Sciatic nerve (tissue), 2 donors: ENCODE results near the gene CRTAC1. TPM values are rescaled to one million over a fixed set of nuclear protein-coding genes. Genes with fewer than 3 reads are reported as not detected.

ENCODE experiments used
- ATAC-seq: fragments of 200-7000 bp; cut with Tn5 transposase; one replicate; pipeline ENCODE4 v1.9.1; 2020; ENCODE audit warnings: mild to moderate bottlenecking, moderate library complexity
- DNase-seq: peaks from one replicate; pipeline ENCODE4 v3.0.0-alpha.2; 2020; ENCODE audit warnings: low spot score
- intact Hi-C: fragments of 100-400 bp; cut with DNase I; formaldehyde crosslinking; loops from one replicate; pipeline ENCODE4 v1.14.2; 2022
- total RNA-seq: library from RNA; stranded (reverse); fragmentation: NEBNext Ultra II Directional; extraction: Animal tissue kit (Norgen Biotek cat#: 25700); gene quantifications from one replicate; pipeline ENCODE4 v1.2.1, GENCODE V29; 2021
- donor health status: DM: no; HTN: no; CAD: no.
- donor health status: DM: no; HTN: no; CAD: no.

Gene CRTAC1
- total RNA-seq, 1 donor from 2014 or later, result 23.0 TPM

- no peak for ATAC-seq
- intact Hi-C loops, result no loop called here
- DNase-seq, result no peak
Measured at GRCh38 chr10:97981816-97982215, 48.6 kb downstream of the CRTAC1 start.

- ATAC-seq (no peak), DNase-seq (no peak)
- intact Hi-C loops, result no loop called here
Measured at GRCh38 chr10:97977673-97978072, 52.7 kb downstream of the CRTAC1 start.

DNA sequence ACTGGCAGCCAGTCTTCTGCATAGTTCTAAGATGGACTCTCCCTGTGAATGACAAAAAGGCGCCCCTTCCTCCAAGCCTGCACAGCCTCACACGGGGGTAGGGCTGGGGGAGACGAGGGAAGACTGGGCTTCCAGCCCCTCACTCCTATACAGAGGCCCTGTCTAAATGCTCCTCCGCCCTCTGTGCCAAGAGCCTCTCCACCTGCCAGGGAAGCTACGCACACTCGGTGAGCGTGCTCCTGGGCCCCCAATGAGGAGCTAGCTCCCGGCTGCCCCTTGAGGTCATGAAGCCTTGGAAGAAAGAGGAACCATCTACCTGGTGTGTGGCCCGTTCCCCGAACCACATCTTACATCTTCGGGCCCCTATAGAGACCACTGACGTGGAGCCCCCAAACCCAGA is 54.8 kb downstream of the CRTAC1 start:
- DNase-seq (no peak), ATAC-seq (no peak)
- intact Hi-C loops, result no loop called here

DNA sequence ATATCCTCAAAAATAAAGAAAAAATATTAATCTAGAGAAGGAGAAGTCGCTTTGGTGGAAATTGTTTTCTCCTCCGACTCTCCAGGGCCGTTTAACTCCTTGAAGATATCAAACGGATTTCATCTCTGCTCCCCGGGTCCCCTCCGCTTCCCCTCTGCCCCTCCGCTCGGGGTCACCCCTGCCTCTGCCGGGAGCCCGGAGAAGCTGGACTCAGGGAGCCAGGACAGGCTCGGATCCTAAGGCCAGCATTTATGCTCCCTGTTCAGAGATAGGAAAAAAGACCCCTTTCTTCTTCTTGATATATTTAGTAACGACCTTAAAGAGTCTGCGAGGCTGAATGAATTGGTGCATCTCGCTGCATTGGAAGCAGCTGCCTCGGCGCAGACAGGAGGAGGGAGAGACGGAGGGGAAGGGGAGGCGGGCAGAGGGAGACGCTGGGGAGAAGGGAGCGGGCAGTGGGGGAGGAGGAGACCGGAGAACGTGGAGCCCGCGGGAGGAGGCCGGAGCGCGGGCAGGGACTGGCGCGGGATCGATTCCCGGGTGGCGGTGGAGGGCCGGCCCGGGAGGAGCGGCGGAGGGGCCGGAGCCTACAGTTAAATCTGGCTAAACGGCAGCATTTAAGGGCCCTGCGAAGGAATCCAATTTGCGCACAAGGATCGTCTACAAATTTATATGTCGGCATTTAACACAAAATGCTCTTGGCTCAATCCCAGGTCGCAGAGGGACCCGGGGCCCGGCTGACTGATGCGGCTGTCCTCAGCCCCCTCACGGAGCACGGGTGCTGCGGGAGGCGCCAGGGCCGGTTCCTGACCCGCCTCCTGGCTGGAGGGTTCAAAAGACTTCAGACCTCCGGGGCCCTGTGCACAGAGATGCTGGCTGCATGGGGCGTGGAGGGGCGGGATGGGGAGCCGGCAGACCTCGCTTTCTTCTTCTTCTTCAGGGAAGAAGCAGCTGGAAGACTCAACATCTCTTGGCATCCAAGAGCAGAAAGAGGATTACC is 55.6 kb downstream of the CRTAC1 start:
- intact Hi-C loops, result no loop called here
- ATAC-seq (no peak), DNase-seq (no peak)

DNA sequence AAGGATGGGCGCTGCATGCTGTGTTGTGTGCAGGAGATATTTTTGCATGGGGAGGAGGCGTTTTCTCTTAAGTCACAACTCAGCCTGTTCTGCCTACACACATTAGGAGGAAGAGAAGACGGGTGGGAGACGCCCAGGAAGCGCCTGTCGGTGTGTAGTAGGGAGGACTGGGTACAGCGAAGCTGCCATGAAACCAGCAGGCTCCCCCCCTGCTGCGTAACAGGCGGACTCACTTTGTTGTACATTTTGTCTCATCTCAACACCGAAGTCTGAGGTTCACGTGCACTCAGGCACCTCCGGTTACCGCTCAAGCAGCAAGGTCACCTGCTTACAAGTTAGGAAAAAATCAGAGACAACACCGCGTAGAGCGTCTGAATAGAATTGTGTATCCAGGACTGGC is 56.3 kb downstream of the CRTAC1 start:
- ATAC-seq (no peak), DNase-seq (no peak)
- intact Hi-C loops, result no loop called here

DNA sequence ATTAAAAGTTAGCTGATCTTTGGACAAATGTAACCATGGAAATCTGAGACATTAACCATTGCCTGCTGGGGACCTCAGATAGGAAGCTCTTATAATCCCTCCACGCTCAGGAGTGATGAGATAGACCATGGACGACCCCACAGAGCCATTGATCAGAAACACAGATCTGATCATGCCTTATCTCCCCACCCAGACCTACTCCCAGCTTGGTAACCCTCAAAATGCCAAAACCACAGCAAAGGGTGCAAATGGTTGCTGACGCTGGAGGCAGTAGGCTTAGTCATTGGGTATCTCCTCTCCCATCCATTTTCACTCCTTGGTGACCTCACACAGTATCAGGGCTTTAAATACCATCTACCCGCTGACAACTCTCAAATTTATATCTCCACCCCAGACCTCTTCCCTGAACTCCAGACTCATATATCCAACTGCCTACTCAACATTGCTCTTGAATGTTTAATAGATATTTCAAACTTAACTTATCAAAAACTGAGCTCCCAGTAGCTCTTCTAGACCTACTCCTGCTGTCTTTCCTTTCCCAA is 60.8 kb downstream of the CRTAC1 start:
- ATAC-seq (no peak), DNase-seq (no peak)
- intact Hi-C loops, result no loop called here

DNA sequence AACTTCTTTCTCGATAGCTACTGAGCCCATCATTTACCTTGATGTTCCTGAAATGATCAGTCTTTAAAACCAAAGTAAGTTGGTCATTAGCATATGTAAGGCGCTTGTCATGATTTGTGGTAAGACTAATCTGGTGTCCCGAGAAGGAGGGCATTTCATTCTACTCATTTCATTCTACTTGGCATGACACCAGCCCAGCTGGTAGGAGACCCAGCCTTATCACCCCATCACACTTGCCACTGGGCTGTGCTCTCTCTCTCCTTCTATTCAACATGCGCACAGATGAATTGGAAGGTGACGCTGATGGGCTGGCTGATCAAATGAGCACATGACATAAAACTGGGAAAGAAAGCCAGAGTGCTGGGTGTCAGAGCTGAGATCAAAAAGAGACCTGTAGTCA is 65.7 kb downstream of the CRTAC1 start:
- intact Hi-C loops, result no loop called here
- DNase-seq (no peak), ATAC-seq (no peak)

DNA sequence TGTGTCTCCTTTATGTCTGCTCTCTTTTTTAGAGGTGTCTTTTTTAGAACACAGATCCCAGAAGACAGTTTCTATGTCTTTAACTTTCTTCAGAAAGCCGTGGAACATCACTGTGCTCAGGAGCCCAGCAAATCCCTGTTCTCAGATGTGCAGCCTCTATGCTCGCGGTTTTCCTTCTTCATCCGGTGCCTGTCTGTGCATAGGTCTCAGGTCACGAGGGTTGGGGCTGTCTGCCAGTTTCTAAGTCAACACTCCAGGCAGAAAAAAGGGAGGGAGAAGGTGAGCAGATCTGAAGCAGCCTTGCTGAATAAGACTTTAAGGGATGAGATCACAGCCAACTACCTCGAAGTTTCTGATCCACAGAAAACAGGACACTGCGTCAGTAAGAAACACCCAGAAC is 68.5 kb downstream of the CRTAC1 start:
- no peak for DNase-seq
- no peak for ATAC-seq
- intact Hi-C loops, result no loop called here

DNA sequence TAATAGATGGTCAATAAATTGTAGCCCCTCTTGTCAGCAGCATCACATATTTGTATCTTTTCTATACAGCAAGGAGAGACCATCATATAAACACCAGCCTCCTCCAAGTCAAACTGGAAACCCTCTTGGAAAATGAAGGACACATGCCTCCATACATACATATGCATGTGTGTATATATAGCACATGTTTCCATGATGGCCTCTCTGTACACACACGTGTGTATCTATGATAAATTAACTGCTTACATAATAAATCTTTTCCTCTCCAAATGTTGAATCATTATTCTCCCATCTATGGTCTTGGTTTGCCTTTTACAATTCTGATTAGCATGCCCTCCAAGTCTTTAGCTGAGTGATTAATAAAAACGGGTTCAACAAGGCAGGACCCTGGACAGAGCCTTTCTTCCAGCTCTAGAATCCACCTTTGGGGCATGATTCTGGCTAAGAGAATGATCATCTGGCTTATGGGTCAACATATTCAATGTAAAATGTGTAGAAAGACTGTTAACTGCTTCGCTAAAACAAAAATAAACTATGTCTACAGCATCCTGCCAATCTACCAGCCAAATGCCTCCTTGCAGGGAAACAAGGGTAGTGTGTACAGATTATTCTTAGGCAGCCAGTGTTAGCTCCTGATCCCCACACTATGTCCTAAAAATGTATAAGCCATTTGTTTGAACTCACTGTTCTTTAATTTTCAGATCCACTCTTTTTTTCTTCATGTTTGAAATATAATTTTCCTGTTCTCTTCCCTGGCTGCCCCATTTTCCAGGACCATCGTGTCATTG is 70.0 kb downstream of the CRTAC1 start:
- ATAC-seq, result no peak
- intact Hi-C loops, result no loop called here

GRCh38 chr10:97949462-97949861 is 81.0 kb downstream of the CRTAC1 start:
- intact Hi-C loops, result no loop called here
- DNase-seq (no peak), ATAC-seq (no peak)

More for the DNA sequence above, 70.0 kb downstream of the CRTAC1 start:
- DNase-seq, result no peak

GRCh38 chr10:97948822-97949221 is 81.6 kb downstream of the CRTAC1 start:
- ATAC-seq (no peak), DNase-seq (no peak)
- intact Hi-C loops, result no loop called here

GRCh38 chr10:97944772-97945171 is 85.6 kb downstream of the CRTAC1 start:
- no peak for DNase-seq
- intact Hi-C loops, result no loop called here

GRCh38 chr10:97943294-97943693 is 87.1 kb downstream of the CRTAC1 start:
- DNase-seq (no peak), ATAC-seq (no peak)
- intact Hi-C loops, result no loop called here

More at GRCh38 chr10:97944772-97945171, 85.6 kb downstream of the CRTAC1 start:
- ATAC-seq, result no peak

DNA sequence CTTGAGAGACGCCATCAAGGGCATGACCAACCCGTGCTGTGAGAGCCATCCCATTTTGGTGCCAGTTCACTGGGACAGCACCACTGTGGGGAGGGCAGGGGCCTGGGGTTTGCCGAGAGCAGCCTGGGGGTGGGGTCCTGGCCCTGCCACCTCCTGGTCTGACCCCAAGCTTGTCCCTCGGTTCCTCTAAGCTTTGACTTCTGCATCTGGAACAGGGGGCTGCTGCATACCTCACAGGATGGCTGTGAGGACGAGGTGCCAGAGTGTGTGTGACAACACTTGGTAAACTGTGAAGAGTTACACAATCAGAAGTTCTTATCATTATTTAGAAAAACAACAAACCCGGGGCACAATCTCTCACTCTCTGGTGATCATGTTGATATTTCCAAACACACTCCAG is 89.9 kb downstream of the CRTAC1 start:
- DNase-seq (no peak), ATAC-seq (no peak)
- intact Hi-C loops, result no loop called here

DNA sequence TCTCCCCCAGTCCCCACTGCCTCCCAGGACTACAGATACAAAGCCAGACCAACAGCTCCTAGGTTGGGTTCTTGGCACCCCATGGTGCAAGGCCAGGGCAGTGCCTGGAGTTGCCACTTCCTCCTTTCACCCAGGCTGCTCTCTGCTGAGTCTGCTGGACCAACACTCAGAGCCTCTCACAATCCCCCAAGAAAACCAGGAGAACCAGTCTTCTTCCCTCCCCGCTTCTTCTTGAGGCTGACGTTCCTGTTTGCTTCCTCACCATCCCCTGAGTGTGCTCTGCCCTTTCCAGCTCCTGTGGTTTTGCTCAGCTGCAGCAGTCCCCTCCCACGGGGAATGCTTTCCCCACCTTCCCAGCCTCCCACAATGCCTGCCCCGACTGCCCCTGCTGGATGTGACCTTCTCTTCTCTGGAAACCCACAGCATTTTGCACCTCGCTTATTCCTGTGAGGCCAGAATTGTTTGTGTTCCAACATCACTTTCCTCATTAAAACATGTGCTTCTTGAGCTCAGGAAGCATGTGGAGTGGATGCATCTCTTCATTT is 90.9 kb downstream of the CRTAC1 start:
- intact Hi-C loops, result no loop called here
- DNase-seq, result no peak
- no peak for ATAC-seq

GRCh38 chr10:97937928-97938327 is 92.5 kb downstream of the CRTAC1 start:
- ATAC-seq, result no peak
- DNase-seq, result no peak
- intact Hi-C loops, result no loop called here

DNA sequence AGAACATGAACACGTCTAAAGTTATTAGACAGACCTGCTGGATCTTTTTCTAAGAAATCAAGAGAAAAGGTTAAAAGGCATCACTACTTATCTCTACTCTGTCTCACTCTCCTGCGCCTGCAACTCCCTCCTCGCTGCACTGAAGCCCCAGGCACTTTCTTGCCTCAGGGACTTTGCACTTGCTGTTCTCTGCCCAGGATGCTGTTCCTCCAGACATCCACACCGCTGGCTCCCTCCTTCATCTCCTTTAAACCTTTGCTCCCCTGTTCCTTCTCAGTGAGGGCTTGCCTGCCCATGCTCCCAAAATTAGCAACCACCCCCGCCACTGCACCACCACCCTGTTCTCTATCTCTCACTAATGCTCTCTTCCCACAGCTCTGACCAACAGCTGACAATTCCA is 93.4 kb downstream of the CRTAC1 start:
- DNase-seq (no peak), ATAC-seq (no peak)
- intact Hi-C loops, result no loop called here

DNA sequence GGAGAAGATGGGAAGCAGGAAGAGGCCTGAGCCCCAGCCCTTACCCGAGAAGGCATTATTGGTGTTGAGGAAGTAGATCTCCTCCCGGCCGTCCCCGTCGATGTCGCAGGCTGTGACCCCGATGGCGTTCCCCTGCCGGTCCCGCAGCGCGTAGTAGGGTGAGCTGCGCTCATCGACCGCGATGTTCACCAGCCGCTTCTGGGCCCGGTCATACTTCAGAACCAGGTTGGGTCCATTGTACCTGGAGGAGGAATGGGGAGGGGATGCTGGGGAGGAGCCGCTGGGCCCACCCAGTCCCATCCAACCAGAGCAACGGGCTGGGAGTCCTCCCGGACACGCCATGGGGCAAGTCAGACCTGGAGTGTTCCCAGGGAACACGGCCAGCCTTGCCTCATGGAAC is 94.3 kb downstream of the CRTAC1 start:
- intact Hi-C loops, result no loop called here
- ATAC-seq (no peak), DNase-seq (no peak)

DNA sequence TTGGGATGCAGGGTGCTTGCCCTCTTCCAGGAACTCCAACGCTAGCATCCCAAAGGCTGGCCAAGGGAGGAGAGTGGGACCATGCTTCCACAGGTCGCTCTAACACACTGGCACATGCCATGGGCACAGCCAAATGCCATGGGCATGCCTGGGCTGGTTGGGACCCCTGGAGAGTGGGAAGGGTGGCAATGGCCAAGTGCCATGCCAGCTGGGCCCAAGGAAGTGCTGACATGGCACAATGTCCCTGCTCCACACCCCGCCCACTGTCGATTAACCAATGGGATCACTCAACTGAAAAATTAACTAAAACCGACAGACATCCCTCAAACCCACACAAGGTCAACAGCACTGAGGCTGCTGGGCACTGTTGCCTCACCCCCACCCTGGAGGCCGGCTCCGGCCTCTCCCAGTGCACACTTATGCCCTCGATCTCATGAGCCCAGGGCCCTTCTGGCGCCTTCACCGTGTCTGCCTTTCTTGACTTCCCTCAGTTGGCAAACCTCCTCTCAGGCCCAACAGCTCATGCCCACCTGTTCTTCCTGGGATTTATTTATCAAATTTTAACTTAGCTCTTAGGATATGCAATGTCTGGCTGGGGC is 97.4 kb downstream of the CRTAC1 start:
- DNase-seq, result no peak
- intact Hi-C loops, result no loop called here
- ATAC-seq, result no peak
